H1 (cell line): Measurements from ENCODE around the gene TNFRSF14. TPM values are rescaled to one million over a fixed set of nuclear protein-coding genes. Genes with fewer than 3 reads are reported as not detected.

ENCODE experiments used
- CTCF ChIA-PET: fragments of 300-600 bp; sonication (Branson Sonifier 250); formaldehyde crosslinking; loops from one replicate; lab custom pipeline; 2021; ENCODE audit not compliant: partially characterized antibody; lab: Charles Lee
- POLR2A ChIA-PET: fragments of 300-600 bp; sonication (Branson Sonifier 250); formaldehyde crosslinking; loops from one replicate; lab custom pipeline; 2021; ENCODE audit warnings: inconsistent platforms; ENCODE audit not compliant: partially characterized antibody; lab: Charles Lee
- DNase-seq, 2 experiments: peaks; one replicate each; pipeline versions ENCODE4 v3.0.0 to v3.0.0-alpha.2; 2010 to 2022; ENCODE audit warnings: low spot score in 2 of 2, low read depth in 1 of 2, mixed read lengths in 1 of 2
- FAIRE-seq: peaks from 2 replicates; lab custom pipeline; 2011; peaks lifted over from hg19 to GRCh38; lab: Jason Lieb, UNC
- H2AFZ ChIP-seq: 2 replicates; pipeline ENCODE4 v1.8.1; 2012; ENCODE audit warnings: low read length, inconsistent platforms
- H2AK5ac ChIP-seq: 2 replicates; pipeline ENCODE4 v1.6.1; 2013; ENCODE audit warnings: low read depth, low read length
- H2BK120ac ChIP-seq: replicated peaks from 2 replicates; pipeline ENCODE3; 2013; ENCODE audit warnings: low read depth, low read length, inconsistent platforms
- H2BK12ac ChIP-seq: 2 replicates; pipeline ENCODE4 v1.6.1; 2013; ENCODE audit warnings: low read depth, low read length
- H2BK15ac ChIP-seq: 2 replicates; pipeline ENCODE4 v1.6.1; 2013; ENCODE audit warnings: low read length
- H2BK20ac ChIP-seq: 2 replicates; pipeline ENCODE4 v1.6.1; 2013; ENCODE audit warnings: low read length
- H2BK5ac ChIP-seq: 2 replicates; pipeline ENCODE4 v1.6.1; 2013; ENCODE audit warnings: low read depth, low read length
- H3K14ac ChIP-seq: 2 replicates; pipeline ENCODE4 v1.6.1; 2013; ENCODE audit warnings: inconsistent platforms; ENCODE audit not compliant: insufficient read length
- H3K18ac ChIP-seq: 2 replicates; pipeline ENCODE4 v1.6.1; 2013; ENCODE audit warnings: low read length; ENCODE audit errors: extremely low read depth
- H3K23ac ChIP-seq: 2 replicates; pipeline ENCODE4 v1.6.1; 2013; ENCODE audit warnings: inconsistent platforms; ENCODE audit not compliant: insufficient read length
- H3K23me2 ChIP-seq: 2 replicates; pipeline ENCODE4 v1.6.1; 2013; ENCODE audit warnings: low read depth, low read length
- H3K27ac ChIP-seq: 2 replicates; pipeline ENCODE4 v1.6.1; 2011; ENCODE audit warnings: low read depth, low read length, inconsistent platforms
- H3K27me3 ChIP-seq, 4 experiments: replicated peaks in 1 of 4; 1 replicate in 1 of 4; 2 replicates in 3 of 4; pipeline versions ENCODE4 v1.6.1 to v1.8.1; 2011 to 2013; ENCODE audit warnings: low read length in 3 of 4, mild to moderate bottlenecking in 3 of 4, inconsistent platforms in 2 of 4, mixed read lengths in 2 of 4, moderate library complexity in 1 of 4; ENCODE audit not compliant: control insufficient read depth in 3 of 4, insufficient read depth in 3 of 4; ENCODE audit errors: extremely low read depth in 1 of 4
- H3K36me3 ChIP-seq, 4 experiments: 2 replicates each; pipeline versions ENCODE4 v1.6.1 to v1.8.1; 2011 to 2013; ENCODE audit warnings: mild to moderate bottlenecking in 4 of 4, low read length in 3 of 4, moderate library complexity in 2 of 4, control low read depth in 1 of 4, inconsistent platforms in 1 of 4; ENCODE audit not compliant: insufficient read depth in 4 of 4, control insufficient read depth in 2 of 4
- H3K4ac ChIP-seq: replicated peaks from 2 replicates; pipeline ENCODE3; 2013; ENCODE audit warnings: low read length, low read depth, mixed read lengths, inconsistent platforms; ENCODE audit not compliant: insufficient read length
- H3K4me1 ChIP-seq, 4 experiments: replicated peaks in 1 of 4; 1 replicate in 1 of 4; 2 replicates in 3 of 4; pipeline versions ENCODE4 v1.6.1 to v1.8.1; 2011 to 2013; ENCODE audit warnings: low read length in 3 of 4, inconsistent platforms in 2 of 4, mixed read lengths in 1 of 4; ENCODE audit not compliant: insufficient read depth in 4 of 4, control insufficient read depth in 3 of 4
- H3K4me2 ChIP-seq, 2 experiments: 2 replicates each; pipeline versions ENCODE4 v1.6.1 to v1.8.1; 2011 to 2013; ENCODE audit warnings: low read depth in 2 of 2, low read length in 2 of 2, control low read depth in 1 of 2, inconsistent platforms in 1 of 2, mild to moderate bottlenecking in 1 of 2; ENCODE audit not compliant: insufficient read depth in 1 of 2
- H3K4me3 ChIP-seq, 4 experiments: fragments of 200-600, 300-600 bp in 1 of 4; sonication (generic), shearing (Covaris generic), sonication (Bioruptor Twin) in 1 of 4; 2 replicates each; pipeline versions ENCODE4 v1.5.1 to v1.8.1; 2011 to 2016; ENCODE audit warnings: low read length in 4 of 4, low read depth in 3 of 4, control low read depth in 2 of 4, inconsistent platforms in 2 of 4, mild to moderate bottlenecking in 2 of 4, mixed read lengths in 1 of 4, moderate library complexity in 1 of 4; ENCODE audit not compliant: insufficient read depth in 2 of 4; ENCODE audit errors: extremely low read depth in 1 of 4
- H3K56ac ChIP-seq: replicated peaks from 2 replicates; pipeline ENCODE3; 2013; ENCODE audit warnings: low read depth, mild to moderate bottlenecking, mixed read lengths, low read length, inconsistent platforms; ENCODE audit not compliant: insufficient read length
- H3K79me1 ChIP-seq: 2 replicates; pipeline ENCODE4 v1.6.1; 2013; ENCODE audit warnings: low read depth, low read length, control low read depth
- H3K79me2 ChIP-seq, 2 experiments: 2 replicates each; pipeline versions ENCODE4 v1.6.1 to v1.8.1; 2012 to 2013; ENCODE audit warnings: low read length in 2 of 2, mild to moderate bottlenecking in 2 of 2, inconsistent platforms in 1 of 2; ENCODE audit not compliant: insufficient read depth in 2 of 2, control insufficient read depth in 1 of 2
- H3K9ac ChIP-seq, 4 experiments: replicated peaks in 1 of 4; 1 replicate in 1 of 4; 2 replicates in 3 of 4; pipeline versions ENCODE4 v1.6.1 to v1.8.1; 2011 to 2013; ENCODE audit warnings: low read depth in 3 of 4, low read length in 3 of 4, control low read depth in 2 of 4, mild to moderate bottlenecking in 2 of 4, moderate library complexity in 2 of 4, inconsistent platforms in 1 of 4; ENCODE audit errors: extremely low read depth in 1 of 4
- H3K9me3 ChIP-seq, 2 experiments: 2 replicates each; pipeline versions ENCODE4 v1.6.1 to v1.8.1; 2012 to 2013; ENCODE audit warnings: mild to moderate bottlenecking in 2 of 2, moderate library complexity in 2 of 2, control low read depth in 1 of 2, inconsistent platforms in 1 of 2, low read depth in 1 of 2, low read length in 1 of 2, mixed read lengths in 1 of 2; ENCODE audit not compliant: insufficient read depth in 2 of 2
- H4K20me1 ChIP-seq, 2 experiments: replicated peaks in 1 of 2; 2 replicates each; pipeline versions ENCODE3 to v1.8.1; 2011 to 2013; ENCODE audit warnings: inconsistent platforms in 2 of 2, low read length in 2 of 2, mild to moderate bottlenecking in 1 of 2; ENCODE audit not compliant: insufficient read depth in 2 of 2, control insufficient read depth in 1 of 2
- H4K5ac ChIP-seq: 2 replicates; pipeline ENCODE4 v1.6.1; 2013; ENCODE audit warnings: low read length, low read depth, mixed read lengths, inconsistent platforms; ENCODE audit not compliant: insufficient read length
- H4K8ac ChIP-seq: 2 replicates; pipeline ENCODE4 v1.8.0; 2013; ENCODE audit warnings: mild to moderate bottlenecking, moderate library complexity, low read length, inconsistent platforms; ENCODE audit not compliant: insufficient read depth; ENCODE audit errors: extremely low read depth
- H4K91ac ChIP-seq: replicated peaks from 2 replicates; pipeline ENCODE3; 2013; ENCODE audit warnings: low read length, mixed read lengths, inconsistent platforms; ENCODE audit not compliant: insufficient read length
- FOSL1 ChIP-seq: IDR thresholded peaks from 2 replicates; pipeline ENCODE4 v1.6.1; 2011; ENCODE audit warnings: mild to moderate bottlenecking, low read depth, low read length, moderate library complexity; ENCODE audit not compliant: insufficient read depth
- NANOG ChIP-seq: IDR thresholded peaks from 2 replicates; pipeline ENCODE4 v1.6.1; 2011; ENCODE audit warnings: low read length, low read depth, mild to moderate bottlenecking, inconsistent platforms; ENCODE audit not compliant: insufficient read depth, poor library complexity, severe bottlenecking
- PHF8 ChIP-seq: fragments of 200-600 bp; sonication (generic); conservative IDR thresholded peaks from 2 replicates; pipeline ENCODE4 v1.7.1; 2012; ENCODE audit warnings: low read depth, mild to moderate bottlenecking, inconsistent platforms, low read length, moderate library complexity
- WGBS, 2 experiments: shearing (Covaris generic) in 1 of 2; methylation state at CpG; one replicate each; pipeline versions ENCODE4 v1.1.6 to v1.1.7; 2013 to 2015; ENCODE audit warnings: low lambda C conversion rate in 2 of 2, mixed read lengths in 2 of 2, inconsistent platforms in 1 of 2, low coverage in 1 of 2, missing lambda C conversion rate in 1 of 2; ENCODE audit not compliant: insufficient replicate concordance in 2 of 2, insufficient coverage in 1 of 2, insufficient read length in 1 of 2; ENCODE audit errors: extremely low coverage in 1 of 2, missing lambda C conversion rate in 1 of 2; 5-methylcytosine and 5-hydroxymethylcytosine counted together
- polyA plus RNA-seq, 7 experiments: library from polyadenylated mRNA; depleted of rRNA in 3 of 7; stranded (reverse) in 5 of 7; unstranded in 2 of 7; fragments of >200 nt in 5 of 7; fragments of 200-250 nt in 2 of 7; gene quantifications; 1 replicate in 5 of 7; 2 replicates in 1 of 7; 4 replicates in 1 of 7; pipeline versions ENCODE4 v1.2.1 to v1.2.3, GENCODE V29; 2011 to 2013; ENCODE audit warnings: missing spikeins in 2 of 7, mixed read lengths in 2 of 7
- total RNA-seq: library from RNA; stranded (reverse); fragmentation: NEBNext Ultra II Directional; extraction: Animal tissue kit (Norgen Biotek cat#: 25700); gene quantifications from 2 replicates; pipeline ENCODE4 v1.2.1, GENCODE V29; 2021

TNFRSF14 gene
- total and polyA plus RNA-seq, 2 of the 8 experiments (the other 6 are each of a cell fraction or from before 2014, with no cell fraction given): 0.36 to 0.50 TPM

DNA sequence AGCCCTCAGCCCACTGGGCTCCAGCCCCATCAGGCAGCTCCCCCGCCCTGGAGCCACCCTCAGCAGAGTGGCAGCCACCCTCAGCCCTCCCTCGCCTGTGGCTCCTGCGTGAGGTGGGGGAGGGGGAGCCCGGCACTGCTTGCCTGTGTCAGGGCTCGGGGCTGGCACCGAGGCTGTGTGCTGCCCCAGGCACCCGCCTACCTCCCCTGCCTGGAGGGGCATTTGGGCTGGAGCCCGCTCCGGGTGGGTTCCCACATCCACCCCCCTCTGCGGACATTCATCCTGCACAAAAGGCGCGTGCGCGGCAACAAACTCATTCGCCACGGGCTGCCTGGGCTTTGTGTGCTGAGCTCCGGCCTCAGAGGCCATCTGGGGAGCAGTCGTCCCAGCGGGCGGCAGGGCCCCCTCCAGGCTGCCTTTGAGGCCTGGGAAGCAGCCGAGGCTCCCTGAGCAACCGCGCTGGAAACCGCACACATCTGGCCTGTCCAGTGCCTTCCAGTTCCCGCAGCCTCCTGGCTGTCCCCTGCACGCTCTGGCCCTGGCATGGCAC, 12.6 kb upstream of the TNFRSF14 start:
- Histone ChIP-seq H2BK120ac (no peak overlapping the region), H2BK15ac (peak overlapping the region; percentile 81; the same call in 1 of the 2 replicates), H3K4me1 (peaks cover 0 to 33% (median 30%) of the 10 kb centered on the region in 4 experiments; a peak in 6 of 7 replicates), H3K4me2 (peak overlapping the region; percentile 13 to 40; a peak in 2 of 4 replicates), H2AFZ (no peak overlapping the region), H2AK5ac (peak overlapping the region; percentile 89; the same call in 1 of the 2 replicates), H3K9me3 (no peaks in the 10 kb centered on the region), H2BK12ac (peak overlapping the region; percentile 84; the same call in 1 of the 2 replicates), H3K79me1 (no peaks in the 10 kb centered on the region), H3K18ac (no peak overlapping the region; the same call in none of the 2 replicates), H3K23ac (no peak overlapping the region), H2BK5ac (no peak overlapping the region; the same call in 1 of the 2 replicates), H4K8ac (peak overlapping the region; percentile 86; the same call in 1 of the 2 replicates), H3K27ac (no peak overlapping the region), H4K91ac (peak overlapping the region; percentile 35), H3K27me3 (peaks cover 0 to 21% (median 17%) of the 10 kb centered on the region in 4 experiments; a peak in 6 of 7 replicates), H4K5ac (no peak overlapping the region), H3K9ac (no peak overlapping the region; a peak in 1 of 7 replicates), H3K23me2 (peaks cover 10% of the 10 kb centered on the region; the same call in 1 of the 2 replicates), H3K79me2 (no peaks in the 10 kb centered on the region), H3K56ac (no peak overlapping the region), H2BK20ac (peak overlapping the region; percentile 13; the same call in 1 of the 2 replicates), H3K4me3 (0 out of 8 replicates have a peak overlapping the region, but pooled peaks of 2 of the 4 experiments have one; percentile 10 to 11), H3K4ac (no peak overlapping the region), H3K36me3 (no peaks in the 10 kb centered on the region), H4K20me1 (no peaks in the 10 kb centered on the region), H3K14ac (no peak overlapping the region)
- no peak for DNase-seq
- ChIA-PET POLR2A (interaction anchor here (1.4 to 1.5 kb wide), 3 partner anchors 9 to 96 kb away, joined by 3 to 6 read pairs (median 4); partner anchors contain the start of gene PANK4), CTCF (interaction anchor here (0.6 to 3.3 kb wide), 7 partner anchors 9 to 228 kb away, joined by 3 to 16 read pairs (median 3); no protein-coding TSS in a partner anchor)
- no peak for FAIRE-seq
- 39% methylated on average over 17 of the region's 26 CpGs; no CpG with 5 or more reads in 1 of the 2 experiments for WGBS, 2 experiments
- TF ChIP-seq PHF8 (no peak), NANOG (no peak), FOSL1 (no peak)
